Measurements from ENCODE around the gene RAB24.

Gene RAB24

GRCh38 chr5:177303121-177303924, at the start of gene RAB24, which contains the start of gene PRELID1:
RAB24 (minus strand) TSS chr5:177303719; CDS start chr5:177303288, 431 bp downstream.
PRELID1 (plus strand) TSS chr5:177303799; CDS start chr5:177303986, 187 bp downstream.
- no peak for TF ChIP-seq EZH2phosphoT487 (conservative IDR thresholded peaks at IDR 0.05; ENCODE audit: low read length)
- peak; percentile 21 for TF ChIP-seq CTCF (IDR thresholded peaks at IDR 0.05; ENCODE audit: insufficient read depth, low read length, poor library complexity, severe bottlenecking)
- 0 out of 2 replicates have a peak, but pooled peaks cover 2% of the 10 kb centered on the region for H3K36me3 ChIP-seq (ENCODE audit: low read length)
- H3K9ac ChIP-seq (ENCODE audit: low read length), result peak within 1 kb of the TSS; percentile 87
- peak within 1 kb of the TSS; percentile 49 for H2AFZ ChIP-seq (ENCODE audit: low read depth, low read length, severe bottlenecking)
- peaks cover 23% of the 10 kb centered on the region for H3K79me2 ChIP-seq (ENCODE audit: insufficient read depth, low read length)
- peak within 1 kb of the TSS; percentile 74 for H3K4me2 ChIP-seq (ENCODE audit: low read depth, low read length, poor library complexity, severe bottlenecking)
- no peaks in the 10 kb centered on the region for H3K27me3 ChIP-seq (ENCODE audit: low read length)
- no peaks in the 10 kb centered on the region for H4K20me1 ChIP-seq (ENCODE audit: low read depth, low read length)
- no peaks in the 10 kb centered on the region for H3K9me3 ChIP-seq (ENCODE audit: insufficient read depth, low read length)
- H3K4me3 ChIP-seq (ENCODE audit: insufficient read depth, low read length, poor library complexity, severe bottlenecking), result peak within 1 kb of the TSS; percentile 77
- H3F3A ChIP-seq (ENCODE audit: insufficient read depth), result peaks cover 58% of the 10 kb centered on the region
- H3K9me2 ChIP-seq (replicated peaks; ENCODE audit: insufficient read depth, low read length), result no peaks in the 10 kb centered on the region
- peak within 1 kb of the TSS; percentile 75 for H3K27ac ChIP-seq (ENCODE audit: low read depth, low read length)

- no peak overlapping the region for H3K9ac ChIP-seq (ENCODE audit: low read length)
- no peaks in the 10 kb centered on the region; the same call in 1 of the 2 replicates for H4K20me1 ChIP-seq (ENCODE audit: low read depth, low read length)
- H3K9me2 ChIP-seq (replicated peaks; ENCODE audit: insufficient read depth, low read length), result no peaks in the 10 kb centered on the region
- H3K4me3 ChIP-seq (ENCODE audit: insufficient read depth, low read length, poor library complexity, severe bottlenecking), result no peak overlapping the region
- H3K79me2 ChIP-seq (ENCODE audit: insufficient read depth, low read length), result peaks cover 32% of the 10 kb centered on the region
- H3K27ac ChIP-seq (ENCODE audit: low read depth, low read length), result no peak overlapping the region
- H3K27me3 ChIP-seq (ENCODE audit: low read length), result no peaks in the 10 kb centered on the region
- H3K9me3 ChIP-seq (ENCODE audit: insufficient read depth, low read length), result no peaks in the 10 kb centered on the region
- peaks cover 7% of the 10 kb centered on the region for H3F3A ChIP-seq (ENCODE audit: insufficient read depth)
- no peak overlapping the region for H3K4me2 ChIP-seq (ENCODE audit: low read depth, low read length, poor library complexity, severe bottlenecking)
- no peak overlapping the region for H2AFZ ChIP-seq (ENCODE audit: low read depth, low read length, severe bottlenecking)
- H3K36me3 ChIP-seq (ENCODE audit: low read length), result no peaks in the 10 kb centered on the region; the same call in 1 of the 2 replicates
- no peak for TF ChIP-seq EZH2phosphoT487 (conservative IDR thresholded peaks at IDR 0.05; ENCODE audit: low read length)
- TF ChIP-seq CTCF (IDR thresholded peaks at IDR 0.05; ENCODE audit: insufficient read depth, low read length, poor library complexity, severe bottlenecking), result no peak
These were observed 49.6 kb upstream of the RAB24 start for GRCh38 chr5:177353093-177353492.

GRCh38 chr5:177351392-177352329, 48.1 kb upstream of the RAB24 start, which contains the start of gene LMAN2:
LMAN2 (minus strand) TSS chr5:177351668; CDS start chr5:177351647, 21 bp downstream.
- Histone ChIP-seq H3K79me2 (ENCODE audit: insufficient read depth, low read length) (peaks cover 47% of the 10 kb centered on the region), H3F3A (ENCODE audit: insufficient read depth) (peaks cover 3% of the 10 kb centered on the region; the same call in 1 of the 2 replicates), H3K4me3 (ENCODE audit: insufficient read depth, low read length, poor library complexity, severe bottlenecking) (peak within 1 kb of the TSS; percentile 76), H4K20me1 (ENCODE audit: low read depth, low read length) (no peaks in the 10 kb centered on the region; the same call in 1 of the 2 replicates), H3K9me3 (ENCODE audit: insufficient read depth, low read length) (no peaks in the 10 kb centered on the region), H3K27me3 (ENCODE audit: low read length) (no peaks in the 10 kb centered on the region), H3K9ac (ENCODE audit: low read length) (peak within 1 kb of the TSS; percentile 70), H3K36me3 (ENCODE audit: low read length) (peaks cover 6% of the 10 kb centered on the region; the same call in 1 of the 2 replicates), H3K27ac (ENCODE audit: low read depth, low read length) (peak within 1 kb of the TSS; percentile 95), H3K9me2 (replicated peaks; ENCODE audit: insufficient read depth, low read length) (no peaks in the 10 kb centered on the region), H3K4me2 (ENCODE audit: low read depth, low read length, poor library complexity, severe bottlenecking) (peak within 1 kb of the TSS; percentile 97), H2AFZ (ENCODE audit: low read depth, low read length, severe bottlenecking) (peak within 1 kb of the TSS; percentile 72)
- no peak for TF ChIP-seq CTCF (IDR thresholded peaks at IDR 0.05; ENCODE audit: insufficient read depth, low read length, poor library complexity, severe bottlenecking)
- TF ChIP-seq EZH2phosphoT487 (conservative IDR thresholded peaks at IDR 0.05; ENCODE audit: low read length), result no peak

Data from SU-DHL-6 (cell line).